Activated naive CD4-positive, alpha-beta T cell (primary cell): Measurements from ENCODE around the gene EHMT2.

Experiments used
- DNase-seq, 4 experiments: peaks; one replicate each; lab custom pipeline; 2025; lab: John Stamatoyannopoulos, UW

The EHMT2 gene

DNA sequence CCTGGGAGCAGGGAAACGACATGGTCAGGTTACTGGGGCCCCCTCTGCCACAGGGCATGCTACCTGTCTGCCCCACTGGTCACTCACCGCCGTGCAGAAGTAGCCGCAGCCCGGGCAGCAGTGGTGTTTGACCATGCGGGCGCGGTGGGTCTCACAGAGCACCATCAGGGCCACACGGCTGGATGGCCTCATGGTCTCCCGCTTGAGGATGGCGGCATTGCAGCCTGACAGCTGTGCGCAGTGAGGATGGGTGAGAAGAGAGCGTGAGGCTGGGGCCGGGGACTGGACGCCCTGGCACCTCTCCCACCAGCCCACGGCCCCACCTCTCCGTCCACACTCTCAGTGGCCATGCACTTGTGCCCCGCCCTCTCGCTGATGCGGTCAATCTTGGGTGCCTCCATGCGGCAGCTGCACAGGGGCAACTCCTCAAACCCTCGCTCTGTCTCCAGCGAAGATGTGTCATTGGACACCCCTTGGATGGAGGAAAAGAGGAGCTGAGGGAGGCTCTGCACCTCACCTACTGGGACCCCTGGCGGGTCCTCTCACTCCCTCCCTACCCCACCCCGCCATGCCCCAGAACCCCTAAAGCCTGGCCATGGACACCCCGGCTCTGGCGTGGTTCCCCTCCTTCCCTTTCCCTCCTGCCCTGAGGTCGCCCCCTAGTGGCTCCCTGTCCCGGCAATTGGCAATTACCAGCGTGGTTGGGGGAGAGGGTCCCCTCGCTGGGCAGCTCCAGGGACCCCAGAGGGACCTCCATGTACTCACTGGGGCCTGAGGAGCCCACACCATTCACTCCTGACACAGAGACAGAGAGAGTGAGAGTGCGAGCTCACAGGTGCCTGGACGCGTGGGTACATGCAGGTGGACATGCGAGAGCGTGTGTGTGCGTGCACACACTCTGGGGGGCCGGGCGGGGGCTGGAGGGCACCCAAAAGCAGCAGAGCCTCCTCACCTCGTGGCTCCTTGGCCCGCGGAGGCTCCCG lies 8.9 kb downstream of the EHMT2 start:
- peak; percentile 16 to 61 (median 32) for DNase-seq

- no peak for DNase-seq
These were observed 10.1 kb downstream of the EHMT2 start for GRCh38 chr6:31887173-31888007.

GRCh38 chr6:31886541-31886991 lies 10.9 kb downstream of the EHMT2 start:
- DNase-seq = no peak

- DNase-seq = no peak
These were observed 12.9 kb downstream of the EHMT2 start for GRCh38 chr6:31884528-31885035.

GRCh38 chr6:31883676-31884075 lies 13.8 kb downstream of the EHMT2 start:
- no peak for DNase-seq

DNA sequence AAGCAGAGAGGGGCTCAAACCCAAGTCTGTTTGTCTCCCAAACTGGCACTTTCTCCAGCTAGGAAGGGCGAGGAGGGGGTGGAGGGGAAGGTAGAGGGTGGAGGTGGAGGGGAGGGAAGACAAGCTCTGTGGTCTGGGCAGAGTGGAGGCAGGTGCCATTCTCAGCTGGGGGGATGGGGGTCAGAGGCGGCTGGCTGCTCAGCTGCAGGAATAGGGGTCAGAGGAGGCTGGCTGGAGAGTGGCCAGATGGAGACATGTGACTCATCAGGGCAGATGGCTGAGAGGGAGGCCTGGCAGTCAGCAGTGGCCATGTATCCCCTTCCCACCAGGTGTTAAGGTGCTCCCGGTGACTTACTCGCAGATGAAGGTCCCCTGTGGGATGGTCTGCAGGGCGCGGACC lies 15.2 kb downstream of the EHMT2 start:
- no peak for DNase-seq

DNA sequence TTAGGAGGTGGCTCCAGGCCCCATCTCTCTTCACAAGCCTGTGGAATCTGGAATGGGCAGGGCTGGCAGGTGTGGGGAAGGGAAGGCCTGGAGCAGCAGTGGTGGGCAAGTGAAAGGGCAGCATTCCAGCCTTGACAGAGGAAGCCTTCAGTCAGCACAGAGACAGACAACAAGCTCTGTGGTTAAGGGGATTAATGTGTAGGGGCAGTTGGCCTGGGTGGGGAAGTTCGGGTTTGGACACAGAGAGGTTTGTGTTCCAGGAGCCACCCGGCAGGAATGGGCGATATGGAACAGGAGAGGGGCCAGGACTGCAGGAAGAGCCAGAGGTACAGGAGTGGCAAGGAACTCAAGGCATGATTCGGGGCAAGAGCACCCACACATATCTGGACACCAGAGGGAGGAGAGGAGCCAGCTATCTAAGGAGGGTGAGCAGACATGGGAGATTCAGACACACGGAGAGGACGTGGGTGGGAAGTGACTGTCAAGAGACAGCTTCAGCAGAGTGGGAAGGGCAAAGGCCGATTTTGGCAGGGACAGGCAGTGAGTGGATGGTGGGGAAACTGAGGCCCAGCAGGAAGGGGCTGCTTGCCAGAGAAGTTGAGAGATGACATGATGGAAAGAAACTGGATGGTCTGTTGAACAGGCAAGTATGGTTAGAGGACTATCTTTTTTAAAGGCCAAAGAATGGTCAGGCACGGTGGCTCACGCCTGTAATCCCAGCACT lies 16.2 kb downstream of the EHMT2 start:
- DNase-seq = no peak

GRCh38 chr6:31880616-31881015 lies 16.9 kb downstream of the EHMT2 start:
- no peak for DNase-seq

DNA sequence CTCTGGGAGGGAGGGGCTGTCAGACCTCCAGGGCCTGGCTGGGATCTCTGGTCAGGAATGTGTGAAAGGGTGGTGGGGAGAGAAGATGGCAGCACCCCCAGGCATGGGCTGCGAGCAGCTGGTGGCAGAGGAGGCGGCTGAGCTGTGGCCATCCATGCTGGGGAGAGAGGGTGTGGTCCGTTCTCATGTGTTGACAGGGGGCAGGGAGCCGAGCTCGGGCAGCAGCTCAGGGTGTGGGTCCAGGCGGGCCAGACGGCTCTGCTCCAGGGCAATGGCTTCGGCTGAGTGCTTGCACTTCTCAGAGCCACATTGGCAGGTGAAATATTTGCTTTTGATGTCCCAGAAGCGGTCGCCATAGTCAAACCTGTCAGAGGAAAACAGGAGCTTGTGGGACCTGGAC lies 17.6 kb downstream of the EHMT2 start:
- DNase-seq = no peak

GRCh38 chr6:31879143-31879542 lies 18.4 kb downstream of the EHMT2 start:
- no peak for DNase-seq

DNA sequence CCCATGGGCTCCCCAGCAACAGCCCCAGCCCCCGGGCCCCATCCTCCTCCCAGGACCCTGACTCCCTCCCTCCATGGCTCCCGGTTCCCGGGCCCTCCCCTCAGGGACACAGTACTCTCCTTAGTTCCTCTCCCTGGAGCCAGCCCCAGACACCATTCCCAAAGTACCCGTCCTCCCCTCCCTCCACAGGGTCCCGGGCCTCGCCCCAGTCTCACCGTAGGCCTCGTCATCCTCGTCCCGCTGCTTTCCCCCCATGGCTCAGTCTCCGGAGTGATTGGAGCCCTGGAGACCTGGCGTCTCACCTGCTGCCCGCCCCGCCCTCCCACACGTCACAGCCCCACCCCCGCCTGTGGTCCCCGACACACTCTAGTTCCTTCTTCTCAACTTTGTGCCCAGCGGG lies 18.8 kb downstream of the EHMT2 start, which contains the start of gene SLC44A4:
SLC44A4 (minus strand) TSS at position 272 of the 400 bp plus-strand sequence; CDS start at position 255, 17 bp downstream.
- no peak for DNase-seq

GRCh38 chr6:31878222-31878621 lies 19.3 kb downstream of the EHMT2 start:
- DNase-seq = no peak

GRCh38 chr6:31877651-31878161 lies 19.8 kb downstream of the EHMT2 start:
- no peak for DNase-seq

DNA sequence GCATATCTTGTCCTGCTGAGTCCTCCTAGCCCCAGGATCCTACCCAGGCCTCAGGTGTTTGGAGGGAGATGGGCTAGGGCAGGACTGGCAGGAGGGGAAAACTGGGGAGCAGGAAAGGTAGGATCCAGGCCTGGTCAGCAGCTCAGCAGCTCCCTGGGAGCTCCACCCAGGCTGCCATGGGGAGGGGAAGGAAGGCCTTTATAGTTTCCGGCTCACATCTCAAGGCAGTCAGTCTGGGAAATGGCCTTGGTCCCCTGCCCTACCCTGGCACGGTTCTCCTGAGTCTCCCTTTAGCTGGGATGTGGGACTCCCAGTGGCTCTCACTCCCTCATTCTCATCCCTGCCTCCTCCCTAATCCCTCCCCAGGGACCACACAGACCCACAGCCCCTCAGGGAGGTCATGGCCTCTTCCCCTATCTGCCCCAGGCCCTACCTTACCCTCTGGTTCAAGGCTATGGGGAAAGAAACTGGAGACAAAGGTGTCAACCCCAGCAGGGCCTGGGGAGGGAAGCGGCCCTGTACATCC lies 20.3 kb downstream of the EHMT2 start:
- DNase-seq = no peak

- DNase-seq = no peak
These were observed 21.1 kb downstream of the EHMT2 start for GRCh38 chr6:31876357-31876756.

GRCh38 chr6:31875877-31876276 lies 21.6 kb downstream of the EHMT2 start:
- no peak for DNase-seq

DNA sequence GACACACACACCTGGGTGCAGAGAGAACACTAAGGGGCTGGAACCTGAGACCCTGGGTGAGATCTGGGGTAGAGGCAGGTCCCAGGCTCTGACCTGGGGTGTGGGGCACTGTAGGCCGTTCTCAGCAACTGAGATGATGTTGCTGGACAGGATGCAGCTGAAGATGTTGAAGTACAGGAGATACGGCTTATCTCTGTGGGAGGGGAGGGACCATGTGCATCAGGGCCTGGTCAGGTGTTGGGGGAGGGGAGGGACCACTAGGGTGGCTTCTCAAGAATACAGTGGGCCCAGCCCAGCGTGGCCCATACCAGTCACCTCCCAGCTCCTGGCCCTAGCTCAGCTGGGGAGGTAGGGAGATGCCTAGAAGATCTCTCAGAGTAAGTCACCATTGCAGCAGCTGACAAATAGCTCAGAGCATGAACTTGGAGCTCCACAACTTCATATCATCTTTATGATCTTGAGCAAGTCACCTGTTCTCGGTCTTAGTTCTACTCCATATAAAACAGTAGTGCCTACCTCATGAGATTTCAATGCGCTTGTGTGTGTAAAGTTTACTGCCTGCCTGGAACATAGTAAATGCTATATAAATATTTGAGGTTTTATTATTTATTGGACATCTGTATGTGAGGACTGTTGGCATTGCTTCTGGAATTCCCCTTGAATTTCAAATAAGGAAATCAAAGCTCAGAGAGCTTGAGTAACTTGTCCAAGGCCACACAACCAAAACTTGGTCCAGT lies 22.5 kb downstream of the EHMT2 start:
- no peak for DNase-seq

GRCh38 chr6:31874084-31874670 lies 23.3 kb downstream of the EHMT2 start:
- no peak for DNase-seq

DNA sequence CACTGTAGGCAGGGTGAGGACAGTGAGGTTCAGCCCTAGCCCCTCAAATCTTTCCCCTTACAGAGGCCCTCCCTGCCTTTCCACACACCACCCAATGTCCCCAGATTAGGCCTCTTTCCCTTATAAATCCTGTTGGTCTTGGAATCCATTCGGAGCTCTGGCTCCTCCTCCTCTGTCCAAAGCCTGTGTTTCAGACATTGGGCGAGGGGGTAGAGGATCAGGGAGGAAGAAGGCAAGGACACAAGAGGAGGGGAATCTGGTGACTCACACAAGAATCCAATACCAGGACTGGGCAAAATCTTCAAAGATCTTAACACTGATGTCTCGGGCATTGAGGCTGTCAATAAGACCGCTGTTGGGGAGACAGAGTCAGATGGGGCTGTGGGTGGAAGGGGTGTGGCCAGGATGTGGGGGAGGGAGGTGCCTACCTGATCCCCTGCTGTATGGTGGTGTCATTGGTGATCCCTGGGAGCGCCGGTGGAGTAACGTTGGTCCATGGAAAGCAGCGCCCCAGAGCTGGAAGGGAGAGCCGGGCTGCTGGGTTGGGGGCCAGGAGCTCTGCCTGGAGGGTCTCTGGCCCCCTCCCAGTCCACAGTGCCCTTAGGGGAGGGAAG lies 26.3 kb downstream of the EHMT2 start:
- no peak for DNase-seq
